Measurements from ENCODE around the gene ZBTB8OS.
"Not testable (repeated sequence)": the region's sequence is repeated elsewhere in the genome, so short reads cannot be mapped to it uniquely, and the experiment has no call there.

Gene ZBTB8OS

GRCh38 chr1:32647308-32648134, 2.8 kb downstream of the ZBTB8OS start:
- no peak for DNase-seq

- no peak for DNase-seq
Observed at GRCh38 chr1:32644426-32644825, 5.9 kb downstream of the ZBTB8OS start.

- not testable (repeated sequence) for DNase-seq
Observed at GRCh38 chr1:32642292-32642827, 8.0 kb downstream of the ZBTB8OS start.

GRCh38 chr1:32639489-32640075, 10.8 kb downstream of the ZBTB8OS start:
- DNase-seq = no peak

GRCh38 chr1:32636914-32637645, 13.3 kb downstream of the ZBTB8OS start:
- peak; percentile 7 for DNase-seq

- DNase-seq = no peak
Observed at GRCh38 chr1:32635508-32636277, 14.7 kb downstream of the ZBTB8OS start.

- DNase-seq = no peak
Observed at GRCh38 chr1:32632829-32633228, 17.5 kb downstream of the ZBTB8OS start.

- DNase-seq = not testable (repeated sequence)
Observed at GRCh38 chr1:32630173-32630572, 20.2 kb downstream of the ZBTB8OS start.

- DNase-seq = no peak
Observed at GRCh38 chr1:32627596-32628162, 22.7 kb downstream of the ZBTB8OS start.

GRCh38 chr1:32626176-32626575, 24.2 kb downstream of the ZBTB8OS start:
- no peak for DNase-seq

- DNase-seq = no peak
Observed at GRCh38 chr1:32623775-32624174, 26.6 kb downstream of the ZBTB8OS start.

- DNase-seq = no peak
Observed at GRCh38 chr1:32622806-32623681, 27.3 kb downstream of the ZBTB8OS start.

- DNase-seq = no peak
Observed at GRCh38 chr1:32622205-32622604, 28.1 kb downstream of the ZBTB8OS start.

GRCh38 chr1:32619701-32620485, 30.5 kb downstream of the ZBTB8OS start:
- no peak for DNase-seq

GRCh38 chr1:32618673-32619221, 31.6 kb downstream of the ZBTB8OS start:
- DNase-seq = no peak

- no peak for DNase-seq
Observed at GRCh38 chr1:32613472-32613871, 36.9 kb downstream of the ZBTB8OS start.

GRCh38 chr1:32612189-32612881, 38.0 kb downstream of the ZBTB8OS start:
- DNase-seq = peak; percentile 97

- no peak for DNase-seq
Observed at GRCh38 chr1:32611859-32612188, 38.5 kb downstream of the ZBTB8OS start.

- no peak for DNase-seq
Observed at GRCh38 chr1:32609180-32609579, 41.2 kb downstream of the ZBTB8OS start.
